GM18517 (cell line): ENCODE data around the gene FREM2.

Source experiments
- ATAC-seq: cut with Tn5 transposase; IDR thresholded peaks from one replicate; pipeline ENCODE4 v1.9.1; 2021; ENCODE audit warnings: mild to moderate bottlenecking, moderate library complexity; ENCODE audit not compliant: unreplicated experiment

Gene FREM2

GRCh38 chr13:38685431-38685830, 1.4 kb upstream of the FREM2 start:
- ATAC-seq: no peak

GRCh38 chr13:38685974-38686576, 802 bp upstream of the FREM2 start:
- no peak for ATAC-seq

GRCh38 chr13:38687246-38688229, 661 bp downstream of the FREM2 start:
- ATAC-seq: no peak

- no peak for ATAC-seq
Measured at GRCh38 chr13:38688674-38689073, 1.8 kb downstream of the FREM2 start.

- no peak for ATAC-seq
Measured at GRCh38 chr13:38690231-38690630, 3.4 kb downstream of the FREM2 start.

- ATAC-seq: no peak
Measured at GRCh38 chr13:38693168-38693567, 6.3 kb downstream of the FREM2 start.

GRCh38 chr13:38693641-38694040, 6.8 kb downstream of the FREM2 start:
- no peak for ATAC-seq

GRCh38 chr13:38697197-38697596, 10.3 kb downstream of the FREM2 start:
- ATAC-seq: no peak

- ATAC-seq: no peak
Measured at GRCh38 chr13:38697628-38698333, 10.9 kb downstream of the FREM2 start.

- no peak for ATAC-seq
Measured at GRCh38 chr13:38700051-38700450, 13.2 kb downstream of the FREM2 start.

- no peak for ATAC-seq
Measured at GRCh38 chr13:38702669-38703068, 15.8 kb downstream of the FREM2 start.

- ATAC-seq: no peak
Measured at GRCh38 chr13:38703255-38703654, 16.4 kb downstream of the FREM2 start.

GRCh38 chr13:38705365-38705764, 18.5 kb downstream of the FREM2 start:
- ATAC-seq: no peak

GRCh38 chr13:38707460-38707859, 20.6 kb downstream of the FREM2 start:
- no peak for ATAC-seq

GRCh38 chr13:38713046-38713445, 26.2 kb downstream of the FREM2 start:
- ATAC-seq: no peak

- ATAC-seq: no peak
Measured at GRCh38 chr13:38718374-38718773, 31.5 kb downstream of the FREM2 start.

GRCh38 chr13:38730332-38730731, 43.5 kb downstream of the FREM2 start:
- no peak for ATAC-seq

GRCh38 chr13:38733146-38733545, 46.3 kb downstream of the FREM2 start:
- no peak for ATAC-seq

GRCh38 chr13:38735665-38736440, 49.0 kb downstream of the FREM2 start:
- ATAC-seq: no peak

- no peak for ATAC-seq
Measured at GRCh38 chr13:38743466-38743865, 56.6 kb downstream of the FREM2 start.

- ATAC-seq: no peak
Measured at GRCh38 chr13:38752686-38753085, 65.8 kb downstream of the FREM2 start.
